HG03575 (cell line): Measurements from ENCODE around the gene RUSC1.

ENCODE experiments used
- ATAC-seq: cut with Tn5 transposase; IDR thresholded peaks from one replicate; pipeline ENCODE4 v1.9.1; 2021; ENCODE audit not compliant: unreplicated experiment, insufficient number of reproducible peaks, low FRiP score; ENCODE audit errors: extremely low read depth

RUSC1 gene

GRCh38 chr1:155379631-155380090 is 59.0 kb downstream of the RUSC1 start:
- ATAC-seq, result no peak
